Keratinocyte (primary cell): ENCODE measurements around the gene OR52W1.

Experiments
- EZH2 ChIP-seq: IDR thresholded peaks from one replicate; pipeline ENCODE4 v1.6.1; 2012; ENCODE audit warnings: inconsistent platforms, mild to moderate bottlenecking, low read length, moderate library complexity
- TF ChIP-seq, protein P1 (sequence below), 3 experiments: IDR thresholded peaks in 1 of 3; conservative IDR thresholded peaks in 1 of 3; optimal IDR thresholded peaks in 1 of 3; 2 replicates in 2 of 3; 3 replicates in 1 of 3; pipeline versions ENCODE3 to v1.5.1; 2011; ENCODE audit warnings: low read length in 3 of 3, mild to moderate bottlenecking in 3 of 3, moderate library complexity in 2 of 3, control low read depth in 1 of 3, inconsistent platforms in 1 of 3; ENCODE audit not compliant: insufficient read depth in 2 of 3; ENCODE audit errors: extremely low read depth in 1 of 3

DNA sequence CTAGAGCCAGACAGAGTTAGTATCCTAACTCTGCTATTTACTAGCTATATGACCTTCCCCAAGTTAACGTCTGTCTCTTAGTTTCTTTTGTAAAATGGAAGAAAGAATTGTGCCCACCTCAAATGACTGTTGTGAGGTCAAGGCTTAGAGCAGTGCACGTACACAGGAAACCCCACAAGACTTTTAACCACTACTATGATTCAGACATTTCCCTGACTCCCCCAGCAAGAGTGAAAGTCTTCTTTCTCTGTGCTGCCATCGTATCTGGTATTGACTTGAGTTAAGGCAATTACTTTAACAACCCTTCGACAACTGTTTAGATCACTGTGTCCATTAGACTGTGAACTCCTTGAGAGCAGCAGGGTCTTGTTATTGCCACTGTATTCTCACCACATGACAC is 2.6 kb upstream of the OR52W1 start:
- no peak for TF ChIP-seq EZH2
- TF ChIP-seq, protein P1, sequence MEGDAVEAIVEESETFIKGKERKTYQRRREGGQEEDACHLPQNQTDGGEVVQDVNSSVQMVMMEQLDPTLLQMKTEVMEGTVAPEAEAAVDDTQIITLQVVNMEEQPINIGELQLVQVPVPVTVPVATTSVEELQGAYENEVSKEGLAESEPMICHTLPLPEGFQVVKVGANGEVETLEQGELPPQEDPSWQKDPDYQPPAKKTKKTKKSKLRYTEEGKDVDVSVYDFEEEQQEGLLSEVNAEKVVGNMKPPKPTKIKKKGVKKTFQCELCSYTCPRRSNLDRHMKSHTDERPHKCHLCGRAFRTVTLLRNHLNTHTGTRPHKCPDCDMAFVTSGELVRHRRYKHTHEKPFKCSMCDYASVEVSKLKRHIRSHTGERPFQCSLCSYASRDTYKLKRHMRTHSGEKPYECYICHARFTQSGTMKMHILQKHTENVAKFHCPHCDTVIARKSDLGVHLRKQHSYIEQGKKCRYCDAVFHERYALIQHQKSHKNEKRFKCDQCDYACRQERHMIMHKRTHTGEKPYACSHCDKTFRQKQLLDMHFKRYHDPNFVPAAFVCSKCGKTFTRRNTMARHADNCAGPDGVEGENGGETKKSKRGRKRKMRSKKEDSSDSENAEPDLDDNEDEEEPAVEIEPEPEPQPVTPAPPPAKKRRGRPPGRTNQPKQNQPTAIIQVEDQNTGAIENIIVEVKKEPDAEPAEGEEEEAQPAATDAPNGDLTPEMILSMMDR (optimal IDR thresholded peaks at IDR 0.05 in 1 of 3, IDR thresholded peaks at IDR 0.05 in 1 of 3, conservative IDR thresholded peaks at IDR 0.05 in 1 of 3; ENCODE audit: extremely low read depth in 1 of 3, insufficient read depth in 2 of 3, low read length in 3 of 3), result no peak
